Subcutaneous abdominal adipose tissue (tissue), 5 donors: ENCODE data around the gene SRL.

Experiments
- H3K27ac ChIP-seq: one replicate; pipeline ENCODE4 v1.7.0; 2013; ENCODE audit warnings: low read depth, mild to moderate bottlenecking, inconsistent platforms, low read length, moderate library complexity
- H3K27me3 ChIP-seq, 5 donors: one replicate each; pipeline ENCODE4 v1.7.0; 2013; ENCODE audit warnings: low read length in 5 of 5, inconsistent platforms in 1 of 5; ENCODE audit not compliant: control insufficient read depth in 5 of 5, insufficient read depth in 4 of 5
- H3K36me3 ChIP-seq, 5 donors: one replicate each; pipeline ENCODE4 v1.7.0; 2013; ENCODE audit warnings: low read length in 5 of 5; ENCODE audit not compliant: control insufficient read depth in 5 of 5, insufficient read depth in 5 of 5
- H3K4me1 ChIP-seq, 5 donors: one replicate each; pipeline ENCODE4 v1.7.0; 2013; ENCODE audit warnings: low read length in 5 of 5, mild to moderate bottlenecking in 3 of 5, moderate library complexity in 1 of 5; ENCODE audit not compliant: control insufficient read depth in 5 of 5, insufficient read depth in 5 of 5
- H3K4me3 ChIP-seq, 5 donors: one replicate each; pipeline ENCODE4 v1.7.0; 2013; ENCODE audit warnings: low read length in 5 of 5, low read depth in 1 of 5
- H3K9ac ChIP-seq, 5 donors: one replicate each; pipeline ENCODE4 v1.7.0; 2013; ENCODE audit warnings: low read length in 5 of 5, mild to moderate bottlenecking in 4 of 5, moderate library complexity in 3 of 5
- H3K9me3 ChIP-seq, 5 donors: one replicate each; pipeline ENCODE4 v1.7.0; 2013; ENCODE audit warnings: low read length in 5 of 5; ENCODE audit not compliant: control insufficient read depth in 5 of 5
- donor health status: healthy.
- donor health status: healthy.
- donor health status: healthy.
- donor health status: healthy.
- donor health status: healthy.

Gene SRL

GRCh38 chr16:4272114-4272956 lies 30.5 kb upstream of the SRL start:
- peak overlapping the region; percentile 73 to 98 (median 87) for H3K4me3 ChIP-seq
- no peaks in the 10 kb centered on the region for H3K36me3 ChIP-seq
- peaks cover 0 to 29% (median 24%) of the 10 kb centered on the region in 5 donors for H3K4me1 ChIP-seq
- H3K27ac ChIP-seq: peak overlapping the region; percentile 62
- H3K27me3 ChIP-seq: no peaks in the 10 kb centered on the region
- H3K9ac ChIP-seq: peak overlapping the region in 4 of 5 donors; percentile 45 to 56 (median 48)
- no peaks in the 10 kb centered on the region for H3K9me3 ChIP-seq

GRCh38 chr16:4271176-4272113 lies 29.6 kb upstream of the SRL start:
- peak overlapping the region in 4 of 5 donors; percentile 79 to 85 (median 82) for H3K9ac ChIP-seq
- H3K4me3 ChIP-seq: peak overlapping the region; percentile 67 to 98 (median 87)
- no peaks in the 10 kb centered on the region for H3K9me3 ChIP-seq
- H3K27me3 ChIP-seq: no peaks in the 10 kb centered on the region
- peak overlapping the region; percentile 94 for H3K27ac ChIP-seq
- peaks cover 0 to 26% (median 24%) of the 10 kb centered on the region in 5 donors for H3K4me1 ChIP-seq
- H3K36me3 ChIP-seq: no peaks in the 10 kb centered on the region

DNA sequence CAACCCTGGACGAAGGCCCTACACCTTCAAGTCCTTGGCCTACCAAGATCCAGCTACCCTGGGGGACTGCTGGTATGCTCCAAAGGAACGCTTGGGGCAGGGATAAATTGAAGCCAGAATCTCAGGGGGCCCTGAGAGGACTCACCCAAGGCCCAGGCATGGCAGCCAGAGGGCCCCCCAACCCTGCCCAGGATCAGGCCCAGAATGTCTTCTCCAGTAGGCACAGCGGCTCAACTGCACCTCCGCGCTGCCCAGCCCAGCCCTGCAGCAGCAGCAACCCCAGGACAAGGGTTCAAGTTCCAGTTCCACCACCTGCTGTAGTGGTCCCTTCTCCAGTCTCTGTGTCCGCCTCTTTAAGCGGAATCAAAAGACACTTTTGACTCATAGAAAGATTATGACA lies 28.7 kb upstream of the SRL start:
- H3K9ac ChIP-seq: peak overlapping the region in 1 of 5 donors; percentile 85
- no peaks in the 10 kb centered on the region for H3K27me3 ChIP-seq
- H3K27ac ChIP-seq: no peak overlapping the region
- H3K4me3 ChIP-seq: peak overlapping the region in 1 of 5 donors; percentile 98
- H3K9me3 ChIP-seq: no peaks in the 10 kb centered on the region
- peaks cover 0 to 26% (median 24%) of the 10 kb centered on the region in 5 donors for H3K4me1 ChIP-seq
- H3K36me3 ChIP-seq: no peaks in the 10 kb centered on the region

- Histone ChIP-seq H3K27ac (no peak overlapping the region), H3K9me3 (no peaks in the 10 kb centered on the region), H3K4me3 (no peak overlapping the region), H3K36me3 (no peaks in the 10 kb centered on the region), H3K27me3 (no peaks in the 10 kb centered on the region), H3K4me1 (peaks cover 0 to 26% (median 24%) of the 10 kb centered on the region in 5 donors), H3K9ac (no peak overlapping the region)
Observed at GRCh38 chr16:4270091-4270490, 28.2 kb upstream of the SRL start.

- Histone ChIP-seq H3K4me1 (peaks cover 3 to 28% (median 26%) of the 10 kb centered on the region in 5 donors), H3K9me3 (no peaks in the 10 kb centered on the region), H3K9ac (no peak overlapping the region), H3K4me3 (no peak overlapping the region), H3K27ac (no peak overlapping the region), H3K36me3 (peaks cover 0 to 13% (median 12%) of the 10 kb centered on the region in 5 donors), H3K27me3 (no peaks in the 10 kb centered on the region)
Observed at GRCh38 chr16:4266372-4266771, 24.5 kb upstream of the SRL start.

DNA sequence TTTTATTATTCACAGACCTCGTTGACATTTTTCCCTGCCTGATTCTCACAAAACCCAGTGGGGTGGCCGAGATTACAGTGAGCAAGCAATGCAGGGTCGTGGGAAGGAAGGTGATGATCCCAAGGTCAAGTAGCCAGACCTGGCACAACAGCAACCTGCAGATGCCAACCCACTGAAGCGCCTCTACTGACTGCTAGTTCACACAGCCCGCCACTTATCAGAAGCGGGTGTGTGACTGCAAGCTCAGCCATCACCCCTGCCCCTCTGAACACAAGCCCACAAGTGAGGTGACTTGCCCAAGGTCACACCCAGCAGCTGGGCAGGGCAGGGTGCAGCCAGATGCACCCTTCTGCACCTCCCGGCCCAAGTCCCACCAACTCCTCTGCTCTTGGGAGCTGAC lies 23.8 kb upstream of the SRL start:
- no peak overlapping the region for H3K27ac ChIP-seq
- peaks cover 3 to 21% (median 19%) of the 10 kb centered on the region in 5 donors for H3K4me1 ChIP-seq
- peaks cover 0 to 13% (median 12%) of the 10 kb centered on the region in 5 donors for H3K36me3 ChIP-seq
- H3K27me3 ChIP-seq: no peaks in the 10 kb centered on the region
- no peaks in the 10 kb centered on the region for H3K9me3 ChIP-seq
- H3K4me3 ChIP-seq: no peak overlapping the region
- no peak overlapping the region for H3K9ac ChIP-seq

DNA sequence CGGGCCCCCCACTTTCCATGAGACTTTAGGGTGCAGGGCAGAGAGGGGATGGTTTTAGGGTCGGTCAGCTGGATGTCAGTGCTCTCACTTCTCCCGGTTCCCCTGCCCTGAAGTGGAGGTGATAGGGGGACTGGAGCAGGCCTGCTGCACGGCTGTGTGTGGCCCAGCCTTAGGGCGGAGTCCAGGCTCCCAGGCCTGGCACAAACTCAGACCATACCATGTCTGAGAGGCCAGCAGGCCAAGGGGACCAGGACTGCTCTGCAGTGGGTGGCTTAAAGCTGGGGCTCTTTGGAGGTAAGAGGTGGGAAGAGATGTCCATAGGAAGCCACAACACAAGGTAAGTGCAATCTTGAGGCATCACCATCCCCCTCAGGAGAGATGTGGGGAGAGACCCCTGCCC lies 22.7 kb upstream of the SRL start:
- Histone ChIP-seq H3K4me1 (peaks cover 3 to 18% (median 15%) of the 10 kb centered on the region in 5 donors), H3K36me3 (peaks cover 0 to 21% (median 19%) of the 10 kb centered on the region in 5 donors), H3K27me3 (no peaks in the 10 kb centered on the region), H3K4me3 (peak overlapping the region in 1 of 5 donors; percentile 22), H3K9ac (peak overlapping the region in 1 of 5 donors; percentile 64), H3K27ac (no peak overlapping the region), H3K9me3 (no peaks in the 10 kb centered on the region)

DNA sequence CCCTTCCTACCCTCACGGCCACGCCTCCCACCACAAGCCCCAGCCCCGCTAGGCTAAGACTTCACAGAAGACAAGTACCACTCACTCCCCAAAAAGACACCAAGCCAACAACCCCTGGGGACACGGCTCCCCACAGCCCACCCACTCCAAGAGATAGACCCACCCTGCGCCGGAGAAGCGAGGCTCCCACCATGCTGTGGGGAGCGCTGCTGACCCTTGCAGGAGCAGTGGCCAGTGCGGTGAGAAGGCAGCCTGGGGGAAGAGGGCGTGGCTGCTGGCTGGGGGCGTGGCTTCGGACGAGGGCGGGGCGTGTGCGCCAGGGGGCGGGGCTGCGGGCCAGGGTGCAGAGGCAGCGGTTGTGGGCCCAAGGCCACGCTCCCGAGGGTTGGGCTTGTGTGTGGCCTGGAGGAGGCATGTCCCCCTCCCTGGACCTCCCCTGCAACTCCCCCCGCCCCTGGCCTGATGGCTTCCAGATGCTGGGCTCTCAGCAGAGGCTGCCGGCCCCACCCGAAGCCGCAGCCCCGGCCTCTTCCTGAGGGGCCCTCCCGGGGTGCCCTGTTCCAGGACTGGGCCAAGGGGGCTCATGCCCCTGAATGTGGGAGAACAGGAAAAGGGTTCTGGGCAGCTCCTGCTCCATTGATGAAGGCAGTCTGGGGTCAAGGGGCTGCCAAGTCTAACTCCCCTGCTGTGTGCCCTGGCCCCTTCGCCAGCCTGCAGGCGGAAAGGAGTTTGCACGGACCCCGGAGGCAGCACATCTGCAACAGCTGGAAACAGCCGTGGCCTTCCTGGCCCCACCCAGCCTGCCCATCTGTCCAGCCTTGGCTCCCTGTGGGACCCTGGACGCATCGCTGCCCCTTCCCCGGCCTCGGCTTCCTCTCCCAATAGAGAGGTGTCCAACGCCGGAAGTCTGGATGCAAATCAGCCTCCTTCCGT lies 21.9 kb upstream of the SRL start:
- H3K27me3 ChIP-seq: no peaks in the 10 kb centered on the region
- H3K4me1 ChIP-seq: peaks cover 3 to 18% (median 15%) of the 10 kb centered on the region in 5 donors
- H3K36me3 ChIP-seq: peaks cover 0 to 23% (median 19%) of the 10 kb centered on the region in 5 donors
- no peaks in the 10 kb centered on the region for H3K9me3 ChIP-seq
- peak overlapping the region in 3 of 5 donors; percentile 12 to 50 (median 22) for H3K4me3 ChIP-seq
- H3K27ac ChIP-seq: no peak overlapping the region
- H3K9ac ChIP-seq: peak overlapping the region in 1 of 5 donors; percentile 64

- no peak overlapping the region for H3K9ac ChIP-seq
- no peak overlapping the region for H3K27ac ChIP-seq
- no peaks in the 10 kb centered on the region for H3K9me3 ChIP-seq
- peaks cover 3 to 18% (median 15%) of the 10 kb centered on the region in 5 donors for H3K4me1 ChIP-seq
- H3K27me3 ChIP-seq: no peaks in the 10 kb centered on the region
- peaks cover 0 to 35% (median 22%) of the 10 kb centered on the region in 5 donors for H3K36me3 ChIP-seq
- no peak overlapping the region for H3K4me3 ChIP-seq
Observed at GRCh38 chr16:4262303-4262835, 20.5 kb upstream of the SRL start.
